ENCODE results near the gene DNAH6. TPM values are rescaled to one million over a fixed set of nuclear protein-coding genes. Genes with fewer than 3 reads are reported as not detected.

DNAH6 gene
- polyA plus RNA-seq, 3 donors = 0.04 TPM; not detected in 2

- peaks cover 0 to 3% (median 0%) of the 10 kb centered on the region in 3 donors for H3K27me3 Mint-ChIP-seq (ENCODE audit: low read depth in 3 of 3)
- WGBS (ENCODE audit: insufficient coverage) = 20% methylated on average over 5 of the region's 6 CpGs
- H3K4me1 ChIP-seq (ENCODE audit: control insufficient read depth in 1 of 2, insufficient read depth in 2 of 2, low read length in 2 of 2) = no peaks in the 10 kb centered on the region
- peaks cover 0 to 3% (median 0%) of the 10 kb centered on the region in 7 donors for H3K9me3 Mint-ChIP-seq
- no peaks in the 10 kb centered on the region for H3K27me3 ChIP-seq (ENCODE audit: control insufficient read depth in 2 of 2, insufficient read depth in 2 of 2, low read length in 2 of 2)
- no peak overlapping the region for H3K9ac ChIP-seq (ENCODE audit: insufficient read depth, low read length, poor library complexity, severe bottlenecking)
- TF ChIP-seq, protein P1, sequence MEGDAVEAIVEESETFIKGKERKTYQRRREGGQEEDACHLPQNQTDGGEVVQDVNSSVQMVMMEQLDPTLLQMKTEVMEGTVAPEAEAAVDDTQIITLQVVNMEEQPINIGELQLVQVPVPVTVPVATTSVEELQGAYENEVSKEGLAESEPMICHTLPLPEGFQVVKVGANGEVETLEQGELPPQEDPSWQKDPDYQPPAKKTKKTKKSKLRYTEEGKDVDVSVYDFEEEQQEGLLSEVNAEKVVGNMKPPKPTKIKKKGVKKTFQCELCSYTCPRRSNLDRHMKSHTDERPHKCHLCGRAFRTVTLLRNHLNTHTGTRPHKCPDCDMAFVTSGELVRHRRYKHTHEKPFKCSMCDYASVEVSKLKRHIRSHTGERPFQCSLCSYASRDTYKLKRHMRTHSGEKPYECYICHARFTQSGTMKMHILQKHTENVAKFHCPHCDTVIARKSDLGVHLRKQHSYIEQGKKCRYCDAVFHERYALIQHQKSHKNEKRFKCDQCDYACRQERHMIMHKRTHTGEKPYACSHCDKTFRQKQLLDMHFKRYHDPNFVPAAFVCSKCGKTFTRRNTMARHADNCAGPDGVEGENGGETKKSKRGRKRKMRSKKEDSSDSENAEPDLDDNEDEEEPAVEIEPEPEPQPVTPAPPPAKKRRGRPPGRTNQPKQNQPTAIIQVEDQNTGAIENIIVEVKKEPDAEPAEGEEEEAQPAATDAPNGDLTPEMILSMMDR (IDR thresholded peaks at IDR 0.05) = no peak
- no peak for DNase-seq
- H3K4me3 Mint-ChIP-seq = no peak overlapping the region
- no peak overlapping the region for H3K27ac ChIP-seq (ENCODE audit: low read depth in 1 of 2, low read length in 2 of 2)
- no peaks in the 10 kb centered on the region for H3K79me2 ChIP-seq (ENCODE audit: insufficient read depth, low read length)
- H3K36me3 ChIP-seq (replicated peaks in 1 of 2; ENCODE audit: control insufficient read depth in 1 of 2, insufficient read depth in 2 of 2, low read length in 2 of 2) = no peaks in the 10 kb centered on the region
- intact Hi-C loops (cut with micrococcal nuclease) = no loop called here
- no peaks in the 10 kb centered on the region for H3K4me1 Mint-ChIP-seq
- no peak overlapping the region for H2AFZ ChIP-seq (ENCODE audit: insufficient read depth, low read depth, low read length, poor library complexity, severe bottlenecking)
- no peak overlapping the region for H3K4me3 ChIP-seq (replicated peaks in 1 of 3; ENCODE audit: low read depth in 2 of 3, low read length in 3 of 3)
- H3K27ac Mint-ChIP-seq = no peak overlapping the region
- no peaks in the 10 kb centered on the region for H3K36me3 Mint-ChIP-seq
- H4K20me1 ChIP-seq (ENCODE audit: insufficient read depth, low read length) = no peaks in the 10 kb centered on the region
- no peaks in the 10 kb centered on the region for H3K9me3 ChIP-seq (replicated peaks in 1 of 2; ENCODE audit: control insufficient read depth in 1 of 2, insufficient read depth in 1 of 2, low read length in 2 of 2)
- H3K4me2 ChIP-seq (replicated peaks; ENCODE audit: extremely low read depth, low read length, poor library complexity, severe bottlenecking) = no peak overlapping the region
These were observed 177.9 kb downstream of the DNAH6 start for GRCh38 chr2:84694088-84694622.

DNA sequence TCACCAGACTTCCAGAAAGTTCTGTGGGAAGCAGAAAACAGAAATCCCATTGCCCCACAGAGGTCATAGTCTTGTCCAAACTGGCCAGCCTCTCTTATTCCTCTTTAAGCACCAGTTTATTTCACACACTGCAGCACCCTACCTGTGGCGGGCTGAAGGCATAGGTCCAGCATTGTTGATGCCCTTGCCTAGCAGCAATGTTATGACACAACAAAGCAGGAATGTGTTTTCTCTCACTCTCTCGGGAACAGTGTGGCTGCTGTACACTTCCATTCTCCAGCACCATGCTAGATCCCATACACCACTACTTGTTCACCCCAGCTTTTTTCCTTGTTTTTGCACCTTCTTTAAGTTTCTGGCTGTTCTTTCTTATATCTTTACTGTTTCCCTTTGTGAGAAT lies 181.6 kb downstream of the DNAH6 start:
- TF ChIP-seq, protein P1 (IDR thresholded peaks at IDR 0.05) = no peak
- Mint-ChIP-seq H3K9me3 (peaks cover 0 to 14% (median 7%) of the 10 kb centered on the region in 7 donors), H3K36me3 (no peaks in the 10 kb centered on the region), H3K27ac (peak overlapping the region in 1 of 7 donors; percentile 9), H3K4me1 (no peaks in the 10 kb centered on the region), H3K4me3 (no peak overlapping the region), H3K27me3 (ENCODE audit: low read depth in 3 of 3) (peaks cover 0 to 3% (median 0%) of the 10 kb centered on the region in 3 donors)
- H3K4me1 ChIP-seq (ENCODE audit: control insufficient read depth in 1 of 2, insufficient read depth in 2 of 2, low read length in 2 of 2) = no peaks in the 10 kb centered on the region
- H3K27me3 ChIP-seq (ENCODE audit: control insufficient read depth in 2 of 2, insufficient read depth in 2 of 2, low read length in 2 of 2) = no peaks in the 10 kb centered on the region
- H4K20me1 ChIP-seq (ENCODE audit: insufficient read depth, low read length) = no peaks in the 10 kb centered on the region
- no peak overlapping the region for H2AFZ ChIP-seq (ENCODE audit: insufficient read depth, low read depth, low read length, poor library complexity, severe bottlenecking)
- intact Hi-C loops (cut with micrococcal nuclease) = no loop called here
- no peak overlapping the region for H3K9ac ChIP-seq (ENCODE audit: insufficient read depth, low read length, poor library complexity, severe bottlenecking)
- H3K9me3 ChIP-seq (replicated peaks in 1 of 2; ENCODE audit: control insufficient read depth in 1 of 2, insufficient read depth in 1 of 2, low read length in 2 of 2) = peaks cover 0 to 9% of the 10 kb centered on the region in 2 donors
- H3K79me2 ChIP-seq (ENCODE audit: insufficient read depth, low read length) = no peaks in the 10 kb centered on the region
- 100% methylated on average over 2 of the region's 2 CpGs for WGBS (ENCODE audit: insufficient coverage)
- no peak for DNase-seq
- no peaks in the 10 kb centered on the region for H3K36me3 ChIP-seq (replicated peaks in 1 of 2; ENCODE audit: control insufficient read depth in 1 of 2, insufficient read depth in 2 of 2, low read length in 2 of 2)
- no peak overlapping the region for H3K27ac ChIP-seq (ENCODE audit: low read depth in 1 of 2, low read length in 2 of 2)
- no peak overlapping the region for H3K4me3 ChIP-seq (replicated peaks in 1 of 3; ENCODE audit: low read depth in 2 of 3, low read length in 3 of 3)
- no peak overlapping the region for H3K4me2 ChIP-seq (replicated peaks; ENCODE audit: extremely low read depth, low read length, poor library complexity, severe bottlenecking)
